HG02610 (cell line): ENCODE results near the gene CMTM4.
"Not testable (repeated sequence)": the region's sequence is repeated elsewhere in the genome, so short reads cannot be mapped to it uniquely, and the experiment has no call there.

ENCODE experiments used
- ATAC-seq: cut with Tn5 transposase; IDR thresholded peaks from one replicate; pipeline ENCODE4 v1.9.1; 2021; ENCODE audit warnings: mild to moderate bottlenecking, moderate library complexity; ENCODE audit not compliant: unreplicated experiment

Gene CMTM4

GRCh38 chr16:66676599-66676998 lies 19.9 kb downstream of the CMTM4 start:
- no peak for ATAC-seq

DNA sequence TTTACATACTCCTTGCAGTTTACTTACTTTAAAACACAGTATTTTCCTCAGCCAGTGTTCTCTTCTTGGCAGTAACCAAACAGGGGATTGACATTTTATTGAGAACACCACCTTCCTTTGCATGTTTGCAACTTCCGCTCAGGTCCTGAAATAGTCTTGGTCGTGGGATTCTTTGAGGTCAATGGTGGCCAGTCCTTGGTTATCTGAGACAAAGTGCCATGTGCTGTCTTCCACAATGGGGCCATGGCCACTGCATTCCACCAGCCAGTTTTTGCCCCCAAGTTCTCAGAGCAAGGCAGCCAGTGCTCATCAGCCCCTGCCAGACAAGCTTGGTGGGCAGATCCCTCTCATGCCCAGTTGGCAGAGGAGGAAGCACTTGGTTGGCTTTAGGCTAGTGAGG lies 22.9 kb downstream of the CMTM4 start:
- ATAC-seq: no peak

- no peak for ATAC-seq
Measured at GRCh38 chr16:66670691-66671388, 25.7 kb downstream of the CMTM4 start.

DNA sequence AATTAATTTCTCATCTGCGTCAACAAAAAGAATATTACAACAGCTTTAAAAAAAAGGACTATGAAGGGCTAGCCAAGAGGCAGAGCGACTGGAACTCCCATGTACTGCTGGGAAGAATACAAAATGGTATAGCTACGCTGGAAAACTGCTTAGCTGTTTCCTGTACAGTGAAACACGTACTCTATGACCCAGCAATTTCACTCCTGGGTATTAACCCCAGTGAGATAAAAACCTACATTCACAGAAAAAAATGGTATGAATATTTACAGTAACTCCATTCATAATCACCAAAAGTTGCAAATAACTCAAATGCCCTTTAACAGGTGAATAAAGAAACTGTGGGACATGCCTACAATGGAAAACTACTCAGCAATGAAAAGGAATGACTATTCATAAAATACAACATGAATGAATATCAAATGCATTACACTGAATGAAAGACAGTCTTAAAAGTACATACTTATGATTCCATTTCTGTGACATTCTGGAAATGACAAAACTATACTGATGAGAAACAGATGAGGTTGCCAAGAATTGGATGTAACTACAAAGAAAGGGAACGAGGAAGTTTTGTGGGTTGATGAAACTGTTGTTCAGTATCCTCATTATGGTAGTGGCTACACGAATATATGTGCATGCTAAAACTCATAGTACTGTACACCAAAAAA lies 27.6 kb downstream of the CMTM4 start:
- no peak for ATAC-seq

DNA sequence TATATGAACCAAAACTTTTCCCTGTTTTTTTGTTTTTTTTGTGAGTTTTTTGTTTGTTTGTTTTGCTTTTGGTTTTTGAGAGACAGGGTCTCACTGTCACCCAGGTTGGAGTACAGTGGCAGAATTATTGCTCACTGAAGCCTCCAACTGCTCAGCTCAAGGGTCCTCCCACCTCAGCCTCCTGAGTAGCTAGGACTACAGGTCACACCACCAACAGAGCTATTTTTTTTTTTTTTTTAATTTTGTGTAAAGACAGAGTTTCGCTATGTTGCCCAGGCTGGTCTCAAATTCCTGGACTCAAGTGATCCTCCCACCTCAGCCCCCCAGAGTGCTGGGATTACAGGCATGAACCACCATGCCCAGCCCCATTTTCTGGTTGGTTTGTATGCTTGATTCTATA lies 28.6 kb downstream of the CMTM4 start:
- no peak for ATAC-seq

DNA sequence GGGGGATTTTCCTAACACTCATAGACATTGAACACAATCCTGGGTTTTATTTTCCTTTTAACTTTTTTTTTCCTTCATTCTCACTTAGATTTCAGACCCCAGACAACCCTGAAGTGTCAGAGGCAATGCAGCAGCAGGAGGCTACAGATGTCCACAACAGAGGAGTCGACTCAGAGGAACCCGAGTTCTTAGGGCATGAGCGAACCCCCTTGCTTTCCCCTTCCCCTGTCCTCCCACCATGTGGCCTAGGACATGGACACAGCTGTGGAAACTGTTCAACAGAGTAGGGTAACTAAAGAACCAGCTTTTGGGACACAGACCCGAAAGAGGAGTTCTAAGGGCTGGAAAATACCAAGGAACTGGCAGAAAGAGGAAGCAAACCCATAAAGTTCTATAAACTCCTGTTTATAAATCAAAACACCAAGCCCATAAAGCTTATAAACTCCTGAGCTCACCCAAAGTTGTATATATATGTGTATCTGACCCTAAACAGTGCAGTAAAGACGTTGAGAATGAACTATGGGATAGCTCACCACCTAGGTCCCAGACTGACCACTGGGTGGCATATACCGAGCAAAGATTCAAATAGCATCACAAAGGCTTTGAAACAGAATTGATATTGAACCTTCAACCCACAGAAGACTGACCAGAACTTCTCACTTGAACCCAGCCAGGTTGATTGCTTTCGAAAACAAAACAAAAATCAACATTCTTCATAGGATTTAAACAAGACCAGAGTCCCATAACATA lies 33.9 kb downstream of the CMTM4 start:
- no peak for ATAC-seq

DNA sequence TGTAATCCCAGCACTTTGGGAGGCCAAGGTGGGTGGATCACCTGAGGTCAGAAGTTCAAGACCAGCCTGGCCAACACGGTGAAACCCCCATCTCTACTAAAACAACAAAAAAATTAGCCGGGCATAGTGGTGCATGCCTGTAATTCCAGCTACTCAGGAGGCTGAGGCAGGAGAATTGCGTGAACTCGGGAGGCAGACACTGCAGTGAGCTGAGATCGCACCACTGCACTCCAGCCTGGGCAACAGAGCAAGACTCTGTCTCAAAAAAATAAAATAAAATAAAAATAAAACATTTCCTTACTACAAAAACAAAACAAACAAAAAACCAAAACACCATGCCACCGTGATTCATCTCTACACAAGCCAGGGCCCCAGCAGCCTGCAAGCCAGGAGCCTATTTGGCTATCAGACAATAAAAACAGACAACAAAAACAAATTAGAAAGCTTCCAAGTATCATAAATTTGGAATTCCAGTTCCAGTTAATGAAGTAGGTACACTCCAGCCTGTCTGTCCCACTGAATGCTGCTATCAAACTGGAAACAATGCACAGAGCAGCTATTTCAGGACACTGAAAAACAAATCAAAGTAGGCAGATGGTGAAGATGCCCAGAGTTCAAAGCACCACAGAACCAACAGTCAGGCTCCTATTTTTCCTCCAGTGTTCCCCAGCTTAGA lies 34.7 kb downstream of the CMTM4 start:
- ATAC-seq: not testable (repeated sequence)

DNA sequence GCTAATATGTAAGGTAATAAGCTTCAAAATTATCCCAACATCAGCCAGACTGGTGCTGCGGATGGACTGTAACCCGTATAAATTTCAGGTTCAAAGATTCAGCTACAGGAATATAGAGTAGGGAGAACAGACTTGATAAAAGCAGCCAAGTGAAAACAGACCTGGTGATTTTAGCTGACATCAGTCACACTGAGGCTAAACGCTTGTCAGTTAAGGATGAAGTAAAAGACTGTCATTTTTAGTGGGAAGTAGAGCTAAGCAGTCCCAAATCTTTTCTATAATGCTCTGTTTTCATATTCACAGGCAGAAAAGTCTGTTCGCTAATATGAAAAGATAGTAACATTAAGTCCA lies 35.4 kb downstream of the CMTM4 start:
- ATAC-seq: no peak

GRCh38 chr16:66660422-66661209 lies 35.9 kb downstream of the CMTM4 start:
- no peak for ATAC-seq

- ATAC-seq: no peak
Measured at GRCh38 chr16:66658860-66659190, 37.7 kb downstream of the CMTM4 start.

DNA sequence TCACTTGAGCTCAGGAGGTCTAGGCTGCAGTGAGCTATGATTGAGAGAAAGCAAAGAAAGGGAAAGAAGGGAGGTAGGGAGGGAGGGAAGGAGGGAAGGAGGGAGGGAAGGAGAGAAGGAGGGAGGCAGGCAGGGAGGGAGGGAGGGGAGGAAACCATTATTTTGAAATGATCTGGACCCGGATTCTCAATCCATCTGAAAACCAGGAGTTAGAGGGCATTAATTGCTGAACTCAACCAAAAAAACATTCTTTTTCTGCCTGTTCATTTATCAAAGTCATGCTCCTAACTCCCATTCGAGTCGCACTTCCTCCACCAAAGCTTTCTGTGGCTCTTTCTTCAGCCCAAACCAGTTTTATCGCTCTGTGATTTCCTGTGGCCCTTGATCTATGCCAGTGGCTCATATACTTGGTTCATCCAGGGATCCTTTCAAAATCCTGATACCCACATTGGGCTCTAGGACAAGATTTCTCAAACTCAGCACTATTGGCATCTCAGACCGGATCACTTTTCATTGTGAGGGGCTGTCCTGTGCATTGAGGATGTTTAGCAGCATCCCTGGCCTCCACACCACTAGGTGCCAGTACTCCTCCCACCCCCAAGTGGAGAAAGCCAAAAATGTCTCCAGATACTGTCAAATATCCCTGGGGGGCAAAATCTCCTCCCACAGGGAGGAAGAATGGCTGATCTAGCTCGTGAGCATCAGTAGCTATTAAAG lies 38.2 kb downstream of the CMTM4 start:
- ATAC-seq: no peak

DNA sequence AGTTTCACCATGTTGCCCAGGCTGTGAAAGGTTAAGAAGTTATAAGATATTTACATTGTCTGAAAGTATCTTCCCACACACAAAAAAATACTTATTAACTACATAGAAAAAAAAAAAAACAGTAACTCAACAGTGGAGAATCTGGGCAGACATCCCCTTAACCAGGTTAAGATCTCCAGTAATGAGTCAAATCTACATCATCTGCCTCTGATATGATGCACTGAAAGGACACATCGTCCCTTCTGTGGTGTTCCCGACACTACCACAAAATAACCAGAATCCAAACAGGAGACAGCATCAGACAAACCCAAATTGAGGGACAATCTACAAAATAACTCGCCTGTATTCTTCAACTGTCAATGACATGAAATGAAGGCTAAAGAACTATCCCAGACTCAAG lies 40.0 kb downstream of the CMTM4 start:
- ATAC-seq: no peak

GRCh38 chr16:66653581-66654350 lies 42.8 kb downstream of the CMTM4 start:
- no peak for ATAC-seq

DNA sequence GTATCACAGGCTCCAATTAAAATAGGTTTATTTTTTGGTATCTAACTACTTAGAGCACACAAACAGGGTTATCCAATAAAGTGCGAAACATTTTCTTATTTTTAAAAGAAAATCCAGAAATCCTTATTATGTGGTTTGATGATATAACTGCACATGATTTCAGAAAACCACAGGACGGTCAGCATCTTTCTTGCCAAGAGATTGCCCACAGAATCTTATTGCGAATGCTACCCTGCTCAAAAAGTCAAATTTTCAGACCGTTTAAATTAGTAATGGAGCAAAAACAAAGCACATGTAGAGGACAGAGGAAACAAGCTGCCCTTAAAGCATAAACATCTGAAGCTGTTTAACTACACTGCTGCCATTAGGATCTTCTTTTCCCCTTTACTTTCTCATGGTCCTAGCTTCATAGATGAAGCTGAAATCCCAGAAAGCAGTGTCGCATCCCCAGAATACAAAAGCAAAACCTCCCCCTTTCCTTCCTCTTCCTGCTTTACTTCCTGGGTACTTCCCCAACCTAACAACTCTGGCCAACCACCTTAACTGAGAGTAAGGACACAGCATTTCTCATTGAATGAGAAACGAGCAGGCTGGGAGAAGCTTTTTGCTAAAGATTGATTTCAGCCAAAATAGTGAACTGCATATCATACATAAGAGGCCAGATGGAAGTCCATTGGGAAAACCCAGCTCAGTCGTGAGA lies 43.7 kb downstream of the CMTM4 start:
- no peak for ATAC-seq

DNA sequence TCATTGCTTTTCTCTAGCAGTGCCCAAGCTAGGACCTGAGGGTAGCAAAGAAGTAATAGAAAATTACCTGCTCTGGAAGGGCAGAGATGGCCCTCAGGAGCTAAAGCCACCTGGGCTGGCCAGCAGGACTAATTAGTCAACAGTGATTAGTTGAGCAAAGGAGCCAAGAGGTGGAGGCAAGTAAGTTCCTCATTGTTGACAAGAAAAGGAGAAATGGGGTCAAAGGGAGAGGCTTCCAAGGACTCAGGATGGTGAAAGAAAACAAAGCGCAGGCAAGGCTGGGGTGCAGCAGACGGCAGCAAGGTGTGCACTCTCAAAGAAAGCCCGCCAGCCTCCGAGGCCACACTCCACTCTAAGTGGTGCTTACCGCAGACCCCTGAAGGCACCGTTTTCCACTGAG lies 44.6 kb downstream of the CMTM4 start:
- no peak for ATAC-seq

DNA sequence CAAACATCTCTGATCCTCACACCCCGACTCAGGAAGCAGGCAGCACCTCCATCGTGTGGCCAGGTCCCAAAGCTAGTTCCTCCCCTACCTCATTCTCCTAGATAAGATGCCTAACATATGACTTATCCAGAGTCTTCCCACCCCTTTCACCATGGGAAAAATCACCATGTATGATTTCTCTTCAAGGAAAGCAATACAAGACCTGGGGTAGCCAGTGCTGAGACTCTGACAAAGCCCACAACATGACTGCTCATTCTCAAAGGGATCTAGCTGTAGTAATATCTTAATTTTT lies 45.1 kb downstream of the CMTM4 start:
- no peak for ATAC-seq

- peak; percentile 80 for ATAC-seq
Measured at GRCh38 chr16:66650707-66651473, 45.7 kb downstream of the CMTM4 start.

- no peak for ATAC-seq
Measured at GRCh38 chr16:66649636-66650205, 46.8 kb downstream of the CMTM4 start.
